Vagina (tissue), 2 donors: ENCODE data around the gene C10orf71.

Experiments used
- CTCF ChIP-seq, 3 experiments: fragments of 450-650 bp in 2 of 3; fragments of 200-600 bp in 1 of 3; sonication (generic) in 1 of 3; IDR thresholded peaks; one replicate each; pipeline ENCODE4 v1.5.1; 2017 to 2019; ENCODE audit warnings: antibody characterized with exemption in 3 of 3, mild to moderate bottlenecking in 2 of 3, moderate library complexity in 2 of 3
- POLR2A ChIP-seq, 2 donors: fragments of 450-650 bp; IDR thresholded peaks; one replicate each; pipeline ENCODE4 v1.6.1; 2017; ENCODE audit warnings: antibody characterized with exemption in 2 of 2, mild to moderate bottlenecking in 2 of 2, moderate library complexity in 2 of 2
- POLR2AphosphoS5 ChIP-seq, 2 donors: sonication (generic); formaldehyde crosslinking; IDR thresholded peaks; one replicate each; pipeline ENCODE4 v1.9.0; 2017; ENCODE audit warnings: antibody characterized with exemption in 2 of 2, mild to moderate bottlenecking in 2 of 2, low read depth in 1 of 2; ENCODE audit not compliant: insufficient read depth in 1 of 2

DNA sequence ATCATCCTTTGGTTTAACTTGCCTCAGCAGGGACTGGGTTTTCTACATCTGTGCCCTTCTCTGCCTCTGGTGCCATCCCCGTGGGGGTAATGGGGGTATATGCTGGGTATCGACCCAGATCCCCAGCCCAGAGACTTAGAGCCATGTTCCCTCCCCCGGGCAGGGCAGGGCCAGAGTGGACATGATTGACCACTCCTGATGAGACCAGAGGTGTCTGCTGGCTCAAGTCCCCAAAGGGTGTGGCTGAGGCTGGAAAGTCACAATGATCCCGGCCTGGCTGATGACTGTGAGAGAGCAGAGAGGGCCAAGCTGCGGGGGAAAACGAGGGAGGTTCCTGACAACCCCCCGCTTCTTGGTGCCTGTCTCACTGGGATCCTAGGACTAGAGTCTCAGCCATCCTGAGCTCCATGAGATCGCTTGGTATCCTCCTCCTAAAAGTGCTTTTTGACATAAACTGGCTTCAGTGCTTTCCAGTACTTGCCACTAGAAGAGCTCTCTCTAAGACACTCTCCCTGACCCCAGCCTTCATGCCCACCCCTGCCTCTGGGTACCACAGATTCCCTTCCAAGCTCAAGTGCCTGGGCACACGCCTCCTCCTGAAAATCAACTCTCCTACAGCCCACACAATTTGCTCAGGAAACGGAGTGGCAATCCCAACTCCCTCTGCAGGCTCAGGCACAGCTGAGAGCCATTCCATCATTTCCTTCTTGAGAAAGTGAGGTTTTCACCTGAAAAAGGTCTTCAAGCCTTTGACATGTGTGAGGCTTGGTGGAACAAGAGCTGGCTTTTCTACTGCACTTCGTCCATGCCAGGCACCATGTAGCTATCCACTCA is 63.0 kb downstream of the C10orf71 start:
- TF ChIP-seq CTCF (IDR thresholded peaks at IDR 0.05) (no peak), POLR2A (IDR thresholded peaks at IDR 0.05) (no peak), POLR2AphosphoS5 (IDR thresholded peaks at IDR 0.05; ENCODE audit: insufficient read depth in 1 of 2, low read depth in 1 of 2) (no peak)
